Mononuclear cell (primary cell): ENCODE results near the gene STOML1. TPM values are rescaled to one million over a fixed set of nuclear protein-coding genes. Genes with fewer than 3 reads are reported as not detected.
"Not testable (repeated sequence)": the region's sequence is repeated elsewhere in the genome, so short reads cannot be mapped to it uniquely, and the experiment has no call there.

Source experiments
- H3K27me3 ChIP-seq: 2 replicates; pipeline ENCODE4 v1.6.0; 2011; ENCODE audit warnings: low read length, control low read depth; ENCODE audit not compliant: insufficient read depth
- H3K4me1 ChIP-seq: 2 replicates; pipeline ENCODE4 v1.5.1; 2011; ENCODE audit warnings: mild to moderate bottlenecking, low read length, control low read depth; ENCODE audit not compliant: insufficient read depth
- H3K4me3 ChIP-seq: 2 replicates; pipeline ENCODE4 v1.5.1; 2011; ENCODE audit warnings: mild to moderate bottlenecking, low read length, moderate library complexity
- H3K9me3 ChIP-seq: 2 replicates; pipeline ENCODE4 v1.5.1; 2011; ENCODE audit warnings: low read depth, mild to moderate bottlenecking, control low read depth, low read length
- total RNA-seq: library from RNA; depleted of rRNA; stranded (reverse); fragments of >200 nt; gene quantifications from one replicate; pipeline ENCODE4 v1.2.3, GENCODE V29; 2012

The STOML1 gene
- total RNA-seq, 1 donor, result 2.2 TPM

- Histone ChIP-seq H3K4me3 (no peak overlapping the region), H3K9me3 (no peaks in the 10 kb centered on the region), H3K4me1 (peaks cover 26% of the 10 kb centered on the region), H3K27me3 (no peaks in the 10 kb centered on the region)
These were observed 27.4 kb downstream of the STOML1 start for GRCh38 chr15:73964736-73965093.

DNA sequence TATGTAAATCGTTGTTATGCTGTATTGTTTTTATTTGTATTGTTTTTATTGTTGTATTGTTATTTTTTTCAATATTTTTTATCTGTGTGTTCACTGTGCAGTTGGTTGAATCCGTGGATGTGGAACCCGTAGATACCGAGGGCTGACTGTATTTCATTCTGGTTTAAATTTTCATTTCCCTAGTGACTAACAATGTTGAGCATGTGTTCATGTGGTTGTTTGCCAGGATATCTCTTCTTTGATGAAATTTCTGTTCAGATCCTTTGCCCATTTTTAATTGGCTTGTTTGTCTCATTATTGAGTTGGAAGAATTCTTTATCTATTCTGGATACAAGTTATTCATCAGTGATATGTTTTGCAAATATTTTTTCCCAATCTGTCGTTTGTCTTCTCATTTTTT lies 29.7 kb downstream of the STOML1 start:
- H3K27me3 ChIP-seq, result no peaks in the 10 kb centered on the region
- no peak overlapping the region for H3K4me3 ChIP-seq
- H3K9me3 ChIP-seq, result no peaks in the 10 kb centered on the region
- peaks cover 36% of the 10 kb centered on the region for H3K4me1 ChIP-seq

- H3K4me1 ChIP-seq, result peaks cover 28% of the 10 kb centered on the region
- not testable (repeated sequence) for H3K27me3 ChIP-seq
These were observed 31.5 kb downstream of the STOML1 start for GRCh38 chr15:73960472-73961070.

DNA sequence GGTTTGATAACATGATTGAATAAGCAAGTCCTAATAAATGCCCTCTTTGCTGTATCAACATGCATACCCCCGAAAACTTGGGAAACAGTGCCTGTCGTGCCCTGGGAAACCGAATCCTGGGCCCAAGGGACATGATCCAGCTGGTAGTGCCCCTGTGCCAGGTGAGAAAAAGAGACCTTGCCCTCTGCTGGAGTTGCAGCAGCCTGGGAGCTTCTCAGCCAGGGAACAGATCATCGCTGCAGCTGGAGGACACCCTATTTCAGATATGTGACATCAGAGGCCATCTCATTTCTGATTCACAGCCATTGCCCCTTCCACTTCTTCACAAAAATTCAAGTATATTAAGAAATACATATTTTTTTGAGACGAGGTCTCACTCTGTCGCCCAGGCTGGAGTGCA lies 32.3 kb downstream of the STOML1 start:
- peaks cover 20% of the 10 kb centered on the region for H3K4me1 ChIP-seq
- H3K27me3 ChIP-seq, result no peaks in the 10 kb centered on the region
- H3K9me3 ChIP-seq, result no peaks in the 10 kb centered on the region
- no peak overlapping the region for H3K4me3 ChIP-seq

More at GRCh38 chr15:73960472-73961070, 31.5 kb downstream of the STOML1 start:
- H3K9me3 ChIP-seq, H3K4me3 ChIP-seq: not testable (repeated sequence)

DNA sequence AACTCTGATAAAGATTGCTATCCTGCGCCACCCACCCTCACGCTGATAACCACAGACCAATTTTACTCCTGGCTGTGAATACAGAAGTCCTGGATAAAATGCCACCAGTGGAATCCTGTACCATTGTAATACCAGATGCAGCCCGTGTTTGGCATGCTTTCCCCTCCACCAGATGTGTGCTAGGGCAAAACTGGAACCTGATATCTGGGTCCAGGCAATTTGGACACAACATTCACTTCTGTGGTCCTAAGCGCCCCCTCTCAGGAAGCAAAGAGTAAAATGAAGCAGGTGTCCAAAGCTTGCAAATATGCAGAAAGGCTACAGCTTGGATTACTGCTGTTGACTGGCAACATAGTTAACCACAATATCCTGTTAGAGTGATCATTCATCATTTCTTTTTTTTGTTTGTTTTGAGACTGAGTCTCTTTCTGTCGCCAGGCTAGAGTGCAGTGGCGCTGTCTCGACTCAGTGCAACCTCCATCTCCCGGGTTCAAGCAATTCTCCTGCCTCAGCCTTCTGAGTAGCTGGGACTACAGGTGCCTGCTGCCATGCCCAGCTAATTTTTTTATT lies 33.0 kb downstream of the STOML1 start:
- no peaks in the 10 kb centered on the region for H3K27me3 ChIP-seq
- H3K4me3 ChIP-seq, result no peak overlapping the region
- peaks cover 19% of the 10 kb centered on the region for H3K4me1 ChIP-seq
- H3K9me3 ChIP-seq, result no peaks in the 10 kb centered on the region

- peaks cover 19% of the 10 kb centered on the region for H3K4me1 ChIP-seq
- H3K27me3 ChIP-seq, result no peaks in the 10 kb centered on the region
- no peaks in the 10 kb centered on the region for H3K9me3 ChIP-seq
- H3K4me3 ChIP-seq, result no peak overlapping the region
These were observed 34.3 kb downstream of the STOML1 start for GRCh38 chr15:73957785-73958184.

DNA sequence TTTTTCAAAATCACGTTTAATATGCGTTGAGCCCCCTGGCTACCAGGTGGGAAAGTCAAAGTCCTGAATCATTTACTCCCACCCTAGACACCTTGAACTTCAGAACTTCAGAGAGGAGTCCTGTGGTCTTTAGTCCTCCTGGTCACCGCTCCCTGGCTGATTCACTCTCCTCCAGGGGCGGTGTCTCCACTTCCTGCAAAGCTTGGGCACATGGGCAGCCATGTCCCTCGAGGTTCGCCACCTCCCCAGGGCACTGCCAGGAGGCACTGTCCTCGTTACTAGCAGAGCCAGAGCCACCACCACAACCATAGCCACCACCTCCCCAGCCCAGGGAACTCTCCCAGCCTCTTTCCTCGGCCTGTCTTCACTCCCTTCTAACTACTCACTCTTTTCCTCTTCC lies 34.8 kb downstream of the STOML1 start:
- Histone ChIP-seq H3K9me3 (no peaks in the 10 kb centered on the region), H3K4me3 (no peak overlapping the region), H3K4me1 (peaks cover 19% of the 10 kb centered on the region), H3K27me3 (no peaks in the 10 kb centered on the region)

DNA sequence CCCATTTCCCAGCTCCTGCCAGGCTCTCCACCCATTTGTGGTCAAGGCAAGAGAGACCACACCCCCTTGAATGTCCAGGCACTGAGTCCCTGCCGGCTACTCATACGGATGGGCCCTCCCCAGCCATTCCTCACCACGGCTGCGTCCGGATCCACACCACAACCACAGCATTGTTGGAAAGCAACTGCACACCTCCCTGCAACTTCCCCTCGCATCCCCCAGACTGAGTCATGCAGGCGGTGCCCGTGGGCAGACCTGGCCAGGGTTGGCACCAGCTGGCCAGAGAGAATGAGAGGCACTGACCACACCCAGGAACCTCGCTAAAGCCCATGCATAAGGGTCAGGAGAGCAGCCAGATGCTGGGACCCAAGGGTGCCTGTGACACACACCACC lies 35.4 kb downstream of the STOML1 start:
- Histone ChIP-seq H3K4me3 (no peak overlapping the region), H3K4me1 (peaks cover 19% of the 10 kb centered on the region), H3K27me3 (no peaks in the 10 kb centered on the region), H3K9me3 (no peaks in the 10 kb centered on the region)

- Histone ChIP-seq H3K9me3 (no peaks in the 10 kb centered on the region), H3K27me3 (no peaks in the 10 kb centered on the region), H3K4me3 (no peak overlapping the region), H3K4me1 (peaks cover 21% of the 10 kb centered on the region)
These were observed 36.0 kb downstream of the STOML1 start for GRCh38 chr15:73955861-73956742.

DNA sequence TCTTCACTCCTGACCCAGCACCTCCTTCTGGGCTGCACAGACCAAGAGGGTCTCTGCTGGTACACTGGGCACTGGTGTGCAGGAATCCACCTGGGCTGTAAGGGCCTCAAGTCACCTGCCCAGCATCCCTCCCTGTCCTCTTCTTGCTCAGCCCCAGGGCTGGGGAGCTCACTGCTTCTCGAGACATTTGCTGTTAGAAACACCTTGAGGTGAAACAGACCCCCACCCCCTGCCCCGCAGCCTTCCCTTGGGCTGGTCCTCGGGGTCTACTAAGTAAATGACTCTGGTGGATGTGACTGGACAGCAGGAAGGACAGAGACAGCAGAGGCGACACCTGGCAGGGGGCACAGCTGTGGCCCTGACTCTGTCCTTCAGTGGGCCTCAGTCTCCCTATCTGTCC lies 36.8 kb downstream of the STOML1 start:
- Histone ChIP-seq H3K27me3 (no peaks in the 10 kb centered on the region), H3K4me1 (peaks cover 23% of the 10 kb centered on the region), H3K9me3 (no peaks in the 10 kb centered on the region), H3K4me3 (no peak overlapping the region)

GRCh38 chr15:73954188-73955145 lies 37.6 kb downstream of the STOML1 start:
- H3K27me3 ChIP-seq, result no peaks in the 10 kb centered on the region
- H3K9me3 ChIP-seq, result no peaks in the 10 kb centered on the region
- H3K4me1 ChIP-seq, result peaks cover 18% of the 10 kb centered on the region
- H3K4me3 ChIP-seq, result no peak overlapping the region

GRCh38 chr15:73952913-73953750 lies 39.0 kb downstream of the STOML1 start:
- no peak overlapping the region for H3K4me3 ChIP-seq
- H3K9me3 ChIP-seq, result no peaks in the 10 kb centered on the region
- H3K27me3 ChIP-seq, result no peaks in the 10 kb centered on the region
- H3K4me1 ChIP-seq, result peaks cover 11% of the 10 kb centered on the region

GRCh38 chr15:73952171-73952912 lies 39.8 kb downstream of the STOML1 start:
- Histone ChIP-seq H3K9me3 (no peaks in the 10 kb centered on the region), H3K4me1 (peaks cover 11% of the 10 kb centered on the region), H3K4me3 (no peak overlapping the region), H3K27me3 (no peaks in the 10 kb centered on the region)
